ENCODE results near the gene ACO1.

DNA sequence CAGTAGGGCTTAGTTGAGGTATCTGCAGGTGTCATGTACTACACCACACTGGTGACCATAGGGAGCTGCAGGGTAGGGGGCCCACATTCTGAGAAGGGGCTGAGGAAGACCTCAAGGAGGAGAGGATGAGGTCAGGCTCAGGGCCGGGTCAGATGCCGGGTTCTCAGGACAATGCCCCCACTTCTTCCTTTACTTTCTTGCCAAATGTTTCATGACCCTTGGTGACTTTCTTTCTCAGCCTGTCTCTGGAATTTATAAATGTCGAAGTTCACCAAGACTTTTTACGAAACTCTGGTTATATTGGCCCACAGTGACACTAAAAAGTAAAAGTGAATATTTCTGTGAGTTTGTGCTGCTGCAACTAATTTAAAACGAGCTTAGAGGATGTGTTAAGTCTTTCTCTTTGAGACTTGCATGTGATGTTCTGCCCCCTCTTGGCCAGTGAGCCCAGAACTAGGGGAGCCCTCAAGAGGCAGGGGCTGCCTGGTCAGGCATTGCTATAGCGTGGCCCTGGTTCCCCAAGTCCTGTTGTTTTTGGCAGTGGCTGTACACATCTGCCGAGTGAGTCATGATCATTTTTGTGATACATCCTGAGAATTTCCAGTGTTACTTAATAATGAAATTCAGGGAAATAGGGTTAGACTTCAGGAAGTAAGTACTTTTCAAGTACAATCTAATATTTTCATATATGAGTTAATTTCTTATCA, 11.2 kb downstream of the ACO1 start:
- TF ChIP-seq CTCF (IDR thresholded peaks at IDR 0.05) (peak in 1 of 5 experiments; percentile 6), EP300 (IDR thresholded peaks at IDR 0.05) (peak; percentile 9 to 84)
